Measurements from ENCODE around the gene SLMAP. TPM values are rescaled to one million over a fixed set of nuclear protein-coding genes. Genes with fewer than 3 reads are reported as not detected.

The SLMAP gene
- total RNA-seq = 30.2 and 35.9 TPM in 2 replicates

GRCh38 chr3:57755741-57756527 is at the start of gene SLMAP:
Gene SLMAP, plus strand, starts transcription at chr3:57756309. Its CDS starts 1,343 bp downstream, at chr3:57757652.

Other genes starting within 250 kb of the SLMAP start
- under 0.01 TPM in 2 replicates for gene DNAH12, start 212.0 kb upstream of the SLMAP start, total RNA-seq
- 6.3 and 9.4 TPM in 2 replicates for gene PDE12, start 200.0 kb upstream of the SLMAP start, total RNA-seq
- gene ARF4, start 159.0 kb upstream of the SLMAP start, total RNA-seq = 91.3 and 147 TPM in 2 replicates
- 9.6 and 9.7 TPM in 2 replicates for gene DENND6A, start 63.2 kb upstream of the SLMAP start, total RNA-seq